Hematopoietic multipotent progenitor cell (in vitro differentiated cells): ENCODE results near the gene SLC10A1. TPM values are rescaled to one million over a fixed set of nuclear protein-coding genes. Genes with fewer than 3 reads are reported as not detected.

Experiments used
- DNase-seq, 3 donors: peaks; one replicate each; pipeline ENCODE4 v3.0.0-alpha.2; 2011 to 2015; ENCODE audit warnings: low read depth in 2 of 3, low spot score in 2 of 3
- small RNA-seq: library from RNA; depleted of rRNA; stranded (forward); fragments of <200 nt; gene quantifications from one replicate; pipeline ENCODE3, GENCODE V24; 2012
- total RNA-seq: library from RNA; depleted of rRNA; stranded (reverse); fragments of >200 nt; gene quantifications from one replicate; pipeline ENCODE4 v1.2.3, GENCODE V29; 2012

SLC10A1 gene
- total RNA-seq, 1 donor: not detected

DNA sequence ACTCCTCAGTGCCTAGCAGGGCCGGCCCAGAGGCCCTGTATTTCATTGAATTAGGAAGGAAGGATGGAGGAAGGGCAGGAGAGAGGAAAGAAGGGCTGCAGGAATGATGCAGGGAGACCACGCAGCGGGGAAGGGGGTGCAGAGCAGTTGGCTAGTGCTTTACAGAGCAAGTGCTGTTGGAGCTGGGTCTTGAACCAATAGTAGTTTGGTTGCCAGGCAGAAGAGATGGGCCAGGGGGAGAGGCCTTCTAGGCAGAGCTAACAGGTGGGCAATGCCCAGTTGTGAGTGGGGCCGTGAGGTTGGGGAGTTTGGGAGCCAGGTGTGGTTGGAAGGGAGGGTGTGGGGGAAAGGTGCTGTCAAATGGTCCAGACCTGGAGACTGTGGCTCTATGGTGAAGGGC is 69.2 kb downstream of the SLC10A1 start:
- DNase-seq: no peak

DNA sequence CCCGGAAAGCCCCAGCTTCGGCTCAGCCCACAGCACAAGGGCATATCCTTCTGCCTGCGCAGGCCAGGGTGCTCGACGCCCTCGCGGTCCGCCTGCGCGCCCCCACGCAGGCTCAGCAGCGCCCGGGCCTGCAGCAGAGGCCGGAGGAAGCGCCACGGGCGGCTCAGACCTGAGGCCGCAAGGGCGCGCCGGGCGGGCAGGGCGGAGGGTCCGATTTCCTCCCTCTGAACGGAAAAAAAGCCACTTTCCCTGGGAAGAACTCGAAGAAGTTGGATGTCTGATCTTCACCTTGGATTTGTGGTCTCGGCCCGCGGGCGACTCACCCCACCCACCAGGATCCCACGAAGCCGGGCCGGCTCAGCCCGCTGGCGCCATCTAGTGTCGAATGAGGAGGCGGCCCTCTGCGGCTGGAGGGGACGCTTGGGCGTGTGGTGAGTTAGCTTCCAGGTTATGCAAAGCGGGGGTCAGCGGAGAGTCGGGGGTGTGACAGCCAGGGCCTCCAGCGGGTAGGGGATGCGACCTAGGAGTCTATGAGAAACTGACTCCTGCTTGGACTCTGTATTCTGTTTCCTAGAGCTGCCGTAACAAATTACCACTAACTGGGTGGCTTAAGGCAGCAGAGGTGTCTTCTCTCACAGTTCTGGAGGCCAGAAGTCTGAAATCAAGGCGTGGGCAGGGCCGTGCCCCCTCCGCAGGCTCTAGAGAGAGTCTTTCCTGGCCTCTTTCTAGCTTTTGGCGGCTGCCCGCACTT is 70.1 kb downstream of the SLC10A1 start:
- peak; percentile 78 to 88 (median 78) for DNase-seq

Small RNAs within 50 kb of the gene (small RNA-seq; reads per million reads assigned to genes)
- gene RF00614: not detected

Other genes starting within 250 kb of the SLC10A1 start
- gene CCDC177, start 222.4 kb downstream of the SLC10A1 start, total RNA-seq: under 0.01 TPM
- 23.4 TPM for gene SUSD6, start 185.6 kb downstream of the SLC10A1 start, total RNA-seq
- 191 TPM for gene SRSF5, start 30.1 kb downstream of the SLC10A1 start, total RNA-seq
- gene SMOC1, start 82.2 kb upstream of the SLC10A1 start, total RNA-seq: under 0.01 TPM